ENCODE data around the gene RIMS4.

Gene RIMS4

GRCh38 chr20:44742304-44743079 lies 67.9 kb downstream of the RIMS4 start:
- Histone ChIP-seq H3K9ac (ENCODE audit: low read length) (no peak overlapping the region), H3K4me1 (ENCODE audit: control insufficient read depth, insufficient read depth, low read length) (peaks cover 18% of the 10 kb centered on the region), H3K9me3 (ENCODE audit: control insufficient read depth, low read length) (no peaks in the 10 kb centered on the region), H3K27me3 (ENCODE audit: control insufficient read depth, insufficient read depth, low read length) (no peaks in the 10 kb centered on the region), H3K36me3 (ENCODE audit: control insufficient read depth, insufficient read depth, low read length) (no peaks in the 10 kb centered on the region), H3K4me3 (ENCODE audit: low read length) (no peak overlapping the region)

- Histone ChIP-seq H3K4me1 (ENCODE audit: control insufficient read depth, insufficient read depth, low read length) (no peaks in the 10 kb centered on the region), H3K9ac (ENCODE audit: low read length) (no peak overlapping the region), H3K27me3 (ENCODE audit: control insufficient read depth, insufficient read depth, low read length) (no peaks in the 10 kb centered on the region), H3K4me3 (ENCODE audit: low read length) (no peak overlapping the region), H3K36me3 (ENCODE audit: control insufficient read depth, insufficient read depth, low read length) (no peaks in the 10 kb centered on the region), H3K9me3 (ENCODE audit: control insufficient read depth, low read length) (no peaks in the 10 kb centered on the region)
These were observed 70.4 kb downstream of the RIMS4 start for GRCh38 chr20:44739942-44740341.

GRCh38 chr20:44738813-44739477 lies 71.4 kb downstream of the RIMS4 start:
- H3K4me1 ChIP-seq (ENCODE audit: control insufficient read depth, insufficient read depth, low read length) = no peaks in the 10 kb centered on the region
- no peak overlapping the region for H3K4me3 ChIP-seq (ENCODE audit: low read length)

GRCh38 chr20:44737116-44737515 lies 73.2 kb downstream of the RIMS4 start:
- no peaks in the 10 kb centered on the region for H3K27me3 ChIP-seq (ENCODE audit: control insufficient read depth, insufficient read depth, low read length)
- H3K4me1 ChIP-seq (ENCODE audit: control insufficient read depth, insufficient read depth, low read length) = peaks cover 10% of the 10 kb centered on the region
- H3K9me3 ChIP-seq (ENCODE audit: control insufficient read depth, low read length) = no peaks in the 10 kb centered on the region
- no peak overlapping the region for H3K9ac ChIP-seq (ENCODE audit: low read length)
- H3K36me3 ChIP-seq (ENCODE audit: control insufficient read depth, insufficient read depth, low read length) = no peaks in the 10 kb centered on the region
- no peak overlapping the region for H3K4me3 ChIP-seq (ENCODE audit: low read length)

More at GRCh38 chr20:44738813-44739477, 71.4 kb downstream of the RIMS4 start:
- no peak overlapping the region for H3K9ac ChIP-seq (ENCODE audit: low read length)
- no peaks in the 10 kb centered on the region for H3K36me3 ChIP-seq (ENCODE audit: control insufficient read depth, insufficient read depth, low read length)
- H3K27me3 ChIP-seq (ENCODE audit: control insufficient read depth, insufficient read depth, low read length) = no peaks in the 10 kb centered on the region
- H3K9me3 ChIP-seq (ENCODE audit: control insufficient read depth, low read length) = no peaks in the 10 kb centered on the region

GRCh38 chr20:44736170-44737021 lies 74.0 kb downstream of the RIMS4 start:
- no peaks in the 10 kb centered on the region for H3K27me3 ChIP-seq (ENCODE audit: control insufficient read depth, insufficient read depth, low read length)
- no peak overlapping the region for H3K4me3 ChIP-seq (ENCODE audit: low read length)
- no peaks in the 10 kb centered on the region for H3K9me3 ChIP-seq (ENCODE audit: control insufficient read depth, low read length)
- no peak overlapping the region for H3K9ac ChIP-seq (ENCODE audit: low read length)
- H3K36me3 ChIP-seq (ENCODE audit: control insufficient read depth, insufficient read depth, low read length) = no peaks in the 10 kb centered on the region
- H3K4me1 ChIP-seq (ENCODE audit: control insufficient read depth, insufficient read depth, low read length) = peaks cover 17% of the 10 kb centered on the region

GRCh38 chr20:44735816-44736169 lies 74.6 kb downstream of the RIMS4 start:
- H3K4me3 ChIP-seq (ENCODE audit: low read length) = no peak overlapping the region
- H3K4me1 ChIP-seq (ENCODE audit: control insufficient read depth, insufficient read depth, low read length) = peaks cover 18% of the 10 kb centered on the region

GRCh38 chr20:44734938-44735337 lies 75.4 kb downstream of the RIMS4 start:
- Histone ChIP-seq H3K36me3 (ENCODE audit: control insufficient read depth, insufficient read depth, low read length) (no peaks in the 10 kb centered on the region), H3K9me3 (ENCODE audit: control insufficient read depth, low read length) (no peaks in the 10 kb centered on the region), H3K9ac (ENCODE audit: low read length) (no peak overlapping the region), H3K4me3 (ENCODE audit: low read length) (no peak overlapping the region), H3K4me1 (ENCODE audit: control insufficient read depth, insufficient read depth, low read length) (peaks cover 18% of the 10 kb centered on the region), H3K27me3 (ENCODE audit: control insufficient read depth, insufficient read depth, low read length) (no peaks in the 10 kb centered on the region)

More at GRCh38 chr20:44735816-44736169, 74.6 kb downstream of the RIMS4 start:
- Histone ChIP-seq H3K9ac (ENCODE audit: low read length) (no peak overlapping the region), H3K9me3 (ENCODE audit: control insufficient read depth, low read length) (no peaks in the 10 kb centered on the region), H3K27me3 (ENCODE audit: control insufficient read depth, insufficient read depth, low read length) (no peaks in the 10 kb centered on the region), H3K36me3 (ENCODE audit: control insufficient read depth, insufficient read depth, low read length) (no peaks in the 10 kb centered on the region)

- Histone ChIP-seq H3K9ac (ENCODE audit: low read length) (no peak overlapping the region), H3K4me1 (ENCODE audit: control insufficient read depth, insufficient read depth, low read length) (peaks cover 30% of the 10 kb centered on the region), H3K4me3 (ENCODE audit: low read length) (no peak overlapping the region), H3K9me3 (ENCODE audit: control insufficient read depth, low read length) (no peaks in the 10 kb centered on the region), H3K27me3 (ENCODE audit: control insufficient read depth, insufficient read depth, low read length) (no peaks in the 10 kb centered on the region), H3K36me3 (ENCODE audit: control insufficient read depth, insufficient read depth, low read length) (no peaks in the 10 kb centered on the region)
These were observed 76.8 kb downstream of the RIMS4 start for GRCh38 chr20:44733341-44734069.

GRCh38 chr20:44732327-44732726 lies 78.0 kb downstream of the RIMS4 start:
- Histone ChIP-seq H3K36me3 (ENCODE audit: control insufficient read depth, insufficient read depth, low read length) (no peaks in the 10 kb centered on the region), H3K9ac (ENCODE audit: low read length) (no peak overlapping the region), H3K4me3 (ENCODE audit: low read length) (no peak overlapping the region), H3K27me3 (ENCODE audit: control insufficient read depth, insufficient read depth, low read length) (no peaks in the 10 kb centered on the region), H3K4me1 (ENCODE audit: control insufficient read depth, insufficient read depth, low read length) (peaks cover 30% of the 10 kb centered on the region), H3K9me3 (ENCODE audit: control insufficient read depth, low read length) (no peaks in the 10 kb centered on the region)

GRCh38 chr20:44731657-44732056 lies 78.7 kb downstream of the RIMS4 start:
- H3K9me3 ChIP-seq (ENCODE audit: control insufficient read depth, low read length) = no peaks in the 10 kb centered on the region
- peaks cover 30% of the 10 kb centered on the region for H3K4me1 ChIP-seq (ENCODE audit: control insufficient read depth, insufficient read depth, low read length)
- no peaks in the 10 kb centered on the region for H3K36me3 ChIP-seq (ENCODE audit: control insufficient read depth, insufficient read depth, low read length)
- no peaks in the 10 kb centered on the region for H3K27me3 ChIP-seq (ENCODE audit: control insufficient read depth, insufficient read depth, low read length)
- no peak overlapping the region for H3K9ac ChIP-seq (ENCODE audit: low read length)
- no peak overlapping the region for H3K4me3 ChIP-seq (ENCODE audit: low read length)

GRCh38 chr20:44730441-44730840 lies 79.9 kb downstream of the RIMS4 start:
- Histone ChIP-seq H3K9ac (ENCODE audit: low read length) (no peak overlapping the region), H3K4me3 (ENCODE audit: low read length) (no peak overlapping the region), H3K36me3 (ENCODE audit: control insufficient read depth, insufficient read depth, low read length) (no peaks in the 10 kb centered on the region), H3K27me3 (ENCODE audit: control insufficient read depth, insufficient read depth, low read length) (no peaks in the 10 kb centered on the region), H3K9me3 (ENCODE audit: control insufficient read depth, low read length) (no peaks in the 10 kb centered on the region), H3K4me1 (ENCODE audit: control insufficient read depth, insufficient read depth, low read length) (peaks cover 30% of the 10 kb centered on the region)

Measured in mucosa of stomach (tissue), 1 donor.